Psoas muscle (tissue), 8 donors: ENCODE results near the gene ATF7. TPM values are rescaled to one million over a fixed set of nuclear protein-coding genes. Genes with fewer than 3 reads are reported as not detected.

Source experiments
- ATAC-seq, 4 donors: fragments of 200-7000 bp; cut with Tn5 transposase; one replicate each; pipeline ENCODE4 v1.9.1; 2020; ENCODE audit warnings: moderate library complexity in 3 of 4, mild to moderate bottlenecking in 2 of 4
- DNase-seq, 2 donors: peaks; one replicate each; pipeline ENCODE4 v3.0.0-alpha.2; 2020
- H3K27ac ChIP-seq: fragments of 200-600 bp; one replicate; pipeline ENCODE4 v1.8.0; 2022
- H3K27me3 ChIP-seq, 3 donors: fragments of 200-600 bp in 1 of 3; one replicate each; pipeline versions ENCODE4 v1.6.1 to v1.8.0; 2013 to 2022; ENCODE audit warnings: low read length in 2 of 3, mild to moderate bottlenecking in 2 of 3, moderate library complexity in 1 of 3; ENCODE audit not compliant: insufficient read depth in 3 of 3
- H3K36me3 ChIP-seq, 2 donors: fragments of 200-600 bp in 1 of 2; one replicate each; pipeline versions ENCODE4 v1.6.1 to v1.8.0; 2013 to 2022; ENCODE audit warnings: low read depth in 1 of 2, mild to moderate bottlenecking in 1 of 2, moderate library complexity in 1 of 2; ENCODE audit not compliant: insufficient read depth in 1 of 2
- H3K4me1 ChIP-seq: fragments of 200-600 bp; one replicate; pipeline ENCODE4 v1.8.0; 2022
- H3K4me3 ChIP-seq: fragments of 200-600 bp; one replicate; pipeline ENCODE4 v1.8.0; 2022; ENCODE audit warnings: mild to moderate bottlenecking
- H3K9me3 ChIP-seq: fragments of 200-600 bp; one replicate; pipeline ENCODE4 v1.8.0; 2022
- CTCF ChIP-seq: fragments of 200-600 bp; IDR thresholded peaks from one replicate; pipeline ENCODE4 v1.8.0; 2022; ENCODE audit warnings: antibody characterized with exemption
- WGBS, 3 donors: extraction: QIAGEN DNeasy Blood & Tissue Kit; methylation state at CpG; one replicate each; pipeline versions ENCODE4 v1.1.6 to v1.1.7; 2013; 5-methylcytosine and 5-hydroxymethylcytosine counted together
- intact Hi-C, 2 donors: fragments of 100-400 bp; cut with DNase I; formaldehyde crosslinking; loops; one replicate each; pipeline versions ENCODE4 v1.11.0 to v1.14.2; 2022
- polyA plus RNA-seq, 3 donors: library from polyadenylated mRNA; stranded (reverse); fragments of 200-250 nt; gene quantifications; one replicate each; pipeline ENCODE4 v1.2.3, GENCODE V29; 2013
- total RNA-seq, 4 donors: library from RNA; stranded (reverse); fragmentation: NEBNext Ultra II Directional in 2 of 4; extraction: Animal tissue kit (Norgen Biotek cat#: 25700) in 2 of 4; gene quantifications; one replicate each; pipeline versions ENCODE4 v1.2.1 to v1.2.4, GENCODE V29; 2021 to 2023
- donor health status: healthy with polysubstance abuse.
- donor health status: DM: no; HTN: no; CAD: no; lungs with moderate emphysema.
- donor health status: Bipolar disorder and iron deficiency.
- donor health status: healthy.
- donor health status: DM: yes; HTN: yes; CAD: no.
- donor health status: DM: no; HTN: no; CAD: no.
- donor health status: DM: no; HTN: no; CAD: no.
- donor health status: DM: yes; HTN: yes; CAD: no.

Gene ATF7
- total and polyA plus RNA-seq, 7 donors: 15.7 to 32.3 (median 25.4) TPM

GRCh38 chr12:53591301-53592206 is 34.6 kb downstream of the ATF7 start:
- peaks cover 33% of the 10 kb centered on the region for H3K4me1 ChIP-seq
- WGBS, 3 donors: 12 to 22% (median 12%) methylated on average over 6 of the region's 6 CpGs

GRCh38 chr12:53590652-53591051 is 35.5 kb downstream of the ATF7 start:
- no peak for DNase-seq
- H3K9me3 ChIP-seq: no peaks in the 10 kb centered on the region
- no peak for ATAC-seq
- intact Hi-C loops: no loop called here
- TF ChIP-seq CTCF: no peak
- WGBS, 3 donors: 75 to 81% (median 78%) methylated on average over 3 of the region's 3 CpGs
- no peaks in the 10 kb centered on the region for H3K36me3 ChIP-seq
- peaks cover 31% of the 10 kb centered on the region for H3K4me1 ChIP-seq
- no peak overlapping the region for H3K4me3 ChIP-seq
- H3K27me3 ChIP-seq: no peaks in the 10 kb centered on the region
- no peak overlapping the region for H3K27ac ChIP-seq

More at GRCh38 chr12:53591301-53592206, 34.6 kb downstream of the ATF7 start:
- intact Hi-C loops: no loop called here
- Histone ChIP-seq H3K27me3 (no peaks in the 10 kb centered on the region), H3K4me3 (no peak overlapping the region), H3K27ac (peak overlapping the region; percentile 3), H3K36me3 (no peaks in the 10 kb centered on the region), H3K9me3 (no peaks in the 10 kb centered on the region)
- ATAC-seq: peak in 3 of 4 donors; percentile 55 to 82 (median 71)
- TF ChIP-seq CTCF: no peak
- DNase-seq: no peak

- no peaks in the 10 kb centered on the region for H3K9me3 ChIP-seq
- TF ChIP-seq CTCF: no peak
- no peak overlapping the region for H3K27ac ChIP-seq
- H3K27me3 ChIP-seq: no peaks in the 10 kb centered on the region
- intact Hi-C loops: no loop called here
- ATAC-seq (no peak), DNase-seq (no peak)
- H3K4me3 ChIP-seq: no peak overlapping the region
- 88 to 92% (median 90%) methylated on average over 4 of the region's 4 CpGs for WGBS, 3 donors
- H3K4me1 ChIP-seq: peaks cover 26% of the 10 kb centered on the region
- no peaks in the 10 kb centered on the region for H3K36me3 ChIP-seq
These were observed 36.3 kb downstream of the ATF7 start for GRCh38 chr12:53589915-53590314.

GRCh38 chr12:53589423-53589822 is 36.8 kb downstream of the ATF7 start:
- no peaks in the 10 kb centered on the region for H3K27me3 ChIP-seq
- ATAC-seq (no peak), DNase-seq (no peak)
- H3K9me3 ChIP-seq: no peaks in the 10 kb centered on the region
- H3K4me1 ChIP-seq: peaks cover 26% of the 10 kb centered on the region
- TF ChIP-seq CTCF: no peak
- no peak overlapping the region for H3K4me3 ChIP-seq
- 70 to 90% (median 79%) methylated on average over 3 of the region's 3 CpGs for WGBS, 3 donors
- H3K36me3 ChIP-seq: no peaks in the 10 kb centered on the region
- no peak overlapping the region for H3K27ac ChIP-seq
- intact Hi-C loops: no loop called here
